ENCODE measurements around the gene MZF1. TPM values are rescaled to one million over a fixed set of nuclear protein-coding genes. Genes with fewer than 3 reads are reported as not detected.

Gene MZF1
- total RNA-seq, 2 experiments from 2014 or later, result 28.6 to 33.1 TPM

- H3K36me3 Mint-ChIP-seq (ENCODE audit: low read depth), result peaks cover 20% of the 10 kb centered on the region
- H3K9me3 Mint-ChIP-seq, result no peaks in the 10 kb centered on the region
- ChIA-PET POLR2A (no interaction called here), CTCF (interaction anchor here (0.6 to 6.1 kb wide), 20 partner anchors 10 to 1154 kb away, joined by 3 to 72 read pairs (median 6); partner anchors contain the start of genes CHMP2A and TRIM28)
- no peak for DNase-seq
- H3K27me3 Mint-ChIP-seq, result no peaks in the 10 kb centered on the region
- H3K4me3 Mint-ChIP-seq, result peak overlapping the region; percentile 90
- peaks cover 64% of the 10 kb centered on the region for H3K4me1 Mint-ChIP-seq
- H3K27ac Mint-ChIP-seq, result peak overlapping the region; percentile 95
Measured at GRCh38 chr19:58518256-58519086, 54.7 kb downstream of the MZF1 start.

DNA sequence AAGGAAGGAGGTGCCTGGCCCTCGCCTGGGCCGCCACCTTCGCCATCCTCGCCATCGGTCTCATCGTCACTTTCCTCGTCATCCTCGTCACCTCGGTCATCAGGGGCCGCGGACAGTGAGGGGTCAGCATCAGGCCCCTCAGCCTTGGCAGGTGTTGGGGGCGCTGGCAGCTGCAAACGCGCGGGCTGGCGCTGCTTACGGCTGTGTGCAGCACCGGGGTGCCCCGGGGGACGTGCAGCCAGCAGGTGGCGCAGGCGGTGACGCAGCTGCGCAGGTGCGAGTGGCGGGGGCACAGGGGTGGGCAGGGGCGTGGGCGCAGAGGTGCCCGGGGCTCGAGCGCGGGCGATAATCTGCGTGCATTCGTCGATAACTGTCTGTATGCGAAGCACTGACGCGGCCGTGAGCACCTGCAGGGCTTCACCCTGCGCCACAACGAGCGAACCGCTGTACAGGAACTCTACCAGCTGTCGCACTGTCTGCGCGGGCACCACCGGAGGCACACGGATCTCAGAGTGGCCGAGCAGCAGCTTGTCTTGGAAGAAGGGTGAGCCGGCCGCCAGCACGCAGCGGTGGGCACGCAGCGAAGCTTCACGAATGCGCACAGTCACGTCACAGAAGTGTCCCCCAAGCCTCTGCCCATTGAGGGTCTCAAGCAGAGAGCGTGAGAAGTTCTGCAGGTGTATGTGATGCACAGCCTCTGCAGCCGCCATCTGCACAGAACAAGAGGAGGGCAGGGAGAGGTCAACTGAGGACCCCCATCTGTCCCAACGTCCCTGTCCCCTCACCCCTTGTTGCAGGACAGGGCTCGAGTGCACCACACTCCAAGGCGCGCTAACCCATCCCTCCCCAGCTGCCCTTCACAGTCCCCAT lies 55.9 kb downstream of the MZF1 start:
- Mint-ChIP-seq H3K9me3 (no peaks in the 10 kb centered on the region), H3K4me3 (peak overlapping the region; percentile 90), H3K36me3 (ENCODE audit: low read depth) (peaks cover 20% of the 10 kb centered on the region), H3K27ac (peak overlapping the region; percentile 46), H3K27me3 (no peaks in the 10 kb centered on the region), H3K4me1 (peaks cover 60% of the 10 kb centered on the region)
- no peak for DNase-seq
- ChIA-PET POLR2A (no interaction called here), CTCF (interaction anchor here (0.6 to 6.1 kb wide), 3 partner anchors 37 to 222 kb away, joined by 3 to 72 read pairs (median 3); partner anchors contain the start of gene CHMP2A)

DNA sequence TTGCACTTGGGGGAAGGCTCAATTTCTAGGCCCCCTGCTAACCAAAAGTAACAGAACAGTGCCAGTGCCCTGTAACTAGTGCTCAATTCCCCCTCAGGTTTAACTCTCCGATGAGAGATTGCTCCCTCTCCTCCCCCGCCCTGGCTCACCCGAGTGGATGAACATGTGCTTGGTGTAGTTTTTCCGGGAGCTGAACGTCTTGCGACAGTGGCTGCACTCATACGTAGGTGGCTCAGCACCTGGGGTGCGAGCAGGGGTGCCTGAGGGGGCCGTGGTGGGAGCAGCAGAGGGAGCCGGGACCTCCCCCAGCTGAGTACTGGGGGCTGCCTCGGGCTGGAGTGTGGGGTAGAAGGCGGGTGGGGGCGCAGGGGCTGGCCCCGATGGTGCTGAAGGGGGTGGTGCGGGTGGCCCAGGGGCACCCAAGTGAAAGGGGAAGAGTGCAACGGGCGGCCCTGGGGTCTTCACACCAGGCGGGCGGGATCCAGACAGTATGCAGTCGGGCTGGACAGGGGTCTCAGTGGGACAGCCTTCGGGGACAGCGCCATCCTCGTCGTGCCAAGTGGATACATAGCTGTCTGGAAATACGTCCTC lies 56.8 kb downstream of the MZF1 start:
- Mint-ChIP-seq H3K9me3 (no peaks in the 10 kb centered on the region), H3K4me1 (peaks cover 55% of the 10 kb centered on the region), H3K4me3 (no peak overlapping the region), H3K27me3 (no peaks in the 10 kb centered on the region), H3K27ac (peak overlapping the region; percentile 31), H3K36me3 (ENCODE audit: low read depth) (peaks cover 20% of the 10 kb centered on the region)
- ChIA-PET POLR2A (no interaction called here), CTCF (interaction anchor here (1.0 to 6.1 kb wide), 2 partner anchors 38 to 62 kb away, joined by 3 to 72 read pairs; partner anchors contain the start of gene CHMP2A)
- DNase-seq, result no peak

DNA sequence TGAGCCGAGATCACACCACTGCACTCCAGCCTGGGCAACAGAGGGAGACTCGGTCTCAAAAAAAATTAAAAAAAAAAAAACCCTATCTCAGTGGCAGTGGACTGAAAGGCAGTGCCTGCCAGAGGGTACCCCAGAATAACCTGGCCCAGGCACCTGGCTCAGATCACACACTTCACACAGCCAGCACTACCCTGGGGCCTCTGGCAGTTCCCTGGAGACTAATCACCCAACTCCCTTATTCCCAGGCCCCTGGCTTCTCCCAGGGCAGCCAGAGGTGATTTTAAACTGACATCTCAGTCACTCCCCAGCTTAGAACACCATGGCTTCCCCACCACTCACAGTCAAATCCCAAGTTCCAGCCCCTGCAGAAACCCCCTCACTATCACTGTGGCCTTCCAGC lies 57.9 kb downstream of the MZF1 start:
- Mint-ChIP-seq H3K27me3 (no peaks in the 10 kb centered on the region), H3K4me1 (peaks cover 49% of the 10 kb centered on the region), H3K4me3 (peak overlapping the region; percentile 81), H3K27ac (peak overlapping the region; percentile 75), H3K9me3 (no peaks in the 10 kb centered on the region), H3K36me3 (ENCODE audit: low read depth) (peaks cover 20% of the 10 kb centered on the region)
- POLR2A ChIA-PET, result no interaction called here
- no peak for DNase-seq
- CTCF ChIA-PET, result interaction anchor here (0.6 kb wide), 1 partner anchor 112 kb away, joined by 6 read pairs; no protein-coding TSS in a partner anchor

GRCh38 chr19:58514564-58515022 lies 58.5 kb downstream of the MZF1 start:
- Mint-ChIP-seq H3K9me3 (no peaks in the 10 kb centered on the region), H3K27me3 (no peaks in the 10 kb centered on the region), H3K36me3 (ENCODE audit: low read depth) (peaks cover 20% of the 10 kb centered on the region), H3K4me3 (peak overlapping the region; percentile 81), H3K4me1 (peaks cover 43% of the 10 kb centered on the region), H3K27ac (peak overlapping the region; percentile 90)
- no peak for DNase-seq
- POLR2A ChIA-PET, result no interaction called here
- CTCF ChIA-PET, result interaction anchor here (0.6 to 2.4 kb wide), 34 partner anchors 8 to 333 kb away, joined by 3 to 34 read pairs (median 4); partner anchors contain the start of genes TRIM28 and ZNF497

- Mint-ChIP-seq H3K36me3 (ENCODE audit: low read depth) (peaks cover 18% of the 10 kb centered on the region), H3K4me1 (peaks cover 39% of the 10 kb centered on the region), H3K27me3 (no peaks in the 10 kb centered on the region), H3K27ac (peak overlapping the region; percentile 90), H3K4me3 (peak overlapping the region; percentile 81), H3K9me3 (no peaks in the 10 kb centered on the region)
- POLR2A ChIA-PET, result no interaction called here
- CTCF ChIA-PET, result interaction anchor here (0.6 to 2.4 kb wide), 37 partner anchors 8 to 332 kb away, joined by 3 to 34 read pairs (median 4); partner anchors contain the start of genes CHMP2A, TRIM28 and ZNF497
- DNase-seq, result peak; percentile 96
Measured at GRCh38 chr19:58513694-58514563, 59.2 kb downstream of the MZF1 start.

- Mint-ChIP-seq H3K27me3 (no peaks in the 10 kb centered on the region), H3K4me3 (peak overlapping the region; percentile 81), H3K4me1 (peaks cover 33% of the 10 kb centered on the region), H3K36me3 (ENCODE audit: low read depth) (peaks cover 16% of the 10 kb centered on the region), H3K27ac (peak overlapping the region; percentile 90), H3K9me3 (no peaks in the 10 kb centered on the region)
- CTCF ChIA-PET, result interaction anchor here (0.6 to 2.4 kb wide), 19 partner anchors 9 to 207 kb away, joined by 3 to 34 read pairs (median 5); partner anchors contain the start of genes CHMP2A and ZNF497
- POLR2A ChIA-PET, result no interaction called here
- DNase-seq, result no peak
Measured at GRCh38 chr19:58513213-58513693, 59.9 kb downstream of the MZF1 start.

Small RNA genes lying within 50 kb of the gene (microRNA-seq; reads per million reads assigned to microRNA genes)
- gene MIR6807 (ENCODE audit: borderline microRNAs expressed, borderline replicate concordance), result 0.84 reads per million

Other genes with a start within 250 kb of the MZF1 start
- gene ZSCAN22, start 246.3 kb downstream of the MZF1 start, total RNA-seq, result 1 to 10 TPM; 4.3 to 5.0 TPM
- gene A1BG, start 219.8 kb downstream of the MZF1 start, total RNA-seq, result 1 to 10 TPM; 2.0 to 4.5 TPM
- gene ZNF497, start 210.6 kb downstream of the MZF1 start, total RNA-seq, result 1 to 10 TPM in 1 of 2 experiments, under 1 TPM in 1; 0.98 to 1.4 TPM
- 1 to 10 TPM; 1.5 to 2.3 TPM for gene ZNF837, start 192.3 kb downstream of the MZF1 start, total RNA-seq
- gene RPS5, start 186.1 kb downstream of the MZF1 start, total RNA-seq, result 1,000 to 10,000 TPM in 1 of 2 experiments, 100 to 1,000 TPM in 1; 918 to 1,077 TPM
- under 1 TPM; 0.35 to 0.74 TPM for gene RNF225, start 177.7 kb downstream of the MZF1 start, total RNA-seq
- 1 to 10 TPM; 6.7 to 6.8 TPM for gene ZNF584, start 164.7 kb downstream of the MZF1 start, total RNA-seq
- gene ZNF132, start 133.2 kb downstream of the MZF1 start, total RNA-seq, result 1 to 10 TPM; 4.8 to 5.3 TPM
- 10 to 100 TPM in 1 of 2 experiments, 1 to 10 TPM in 1; 9.8 to 10.3 TPM for gene ZNF324B, start 121.7 kb downstream of the MZF1 start, total RNA-seq
- gene ZNF324, start 106.3 kb downstream of the MZF1 start, total RNA-seq, result 10 to 100 TPM in 1 of 2 experiments, 1 to 10 TPM in 1; 9.0 to 12.7 TPM
- gene ZNF446, start 97.0 kb downstream of the MZF1 start, total RNA-seq, result 1 to 10 TPM; 7.6 to 7.9 TPM
- 10 to 100 TPM in 1 of 2 experiments, 1 to 10 TPM in 1; 9.8 to 10.2 TPM for gene SLC27A5, start 61.3 kb downstream of the MZF1 start, total RNA-seq
- 10 to 100 TPM; 17.9 to 19.9 TPM for gene ZBTB45, start 53.5 kb downstream of the MZF1 start, total RNA-seq
- gene TRIM28, start 29.3 kb downstream of the MZF1 start, total RNA-seq, result 100 to 1,000 TPM; 457 to 560 TPM
- gene CHMP2A, start 18.2 kb downstream of the MZF1 start, total RNA-seq, result 100 to 1,000 TPM; 128 to 137 TPM
- gene UBE2M, start 14.7 kb downstream of the MZF1 start, total RNA-seq, result 10 to 100 TPM; 82.8 to 96.0 TPM